Prostate gland (tissue), 2 donors: ENCODE results near the gene GRID1. TPM values are rescaled to one million over a fixed set of nuclear protein-coding genes. Genes with fewer than 3 reads are reported as not detected.

Experiments used
- DNase-seq: peaks from one replicate; pipeline ENCODE4 v3.0.0-alpha.2; 2019; ENCODE audit warnings: low spot score
- H3K27ac ChIP-seq, 2 donors: fragments of 200-600 bp; sonication (generic); 2 replicates each; pipeline ENCODE4 v1.5.1; 2017 to 2019
- H3K27me3 ChIP-seq: fragments of 200-600 bp; sonication (generic); replicated peaks from 2 replicates; pipeline ENCODE4 v1.5.1; 2019; ENCODE audit not compliant: insufficient read depth
- H3K36me3 ChIP-seq, 2 donors: fragments of 200-600 bp; sonication (generic); 1 replicate in 1 of 2; 2 replicates in 1 of 2; pipeline versions ENCODE4 v1.5.1 to v1.8.1; 2017 to 2019
- H3K4me1 ChIP-seq: fragments of 200-600 bp; sonication (generic); replicated peaks from 2 replicates; pipeline ENCODE4 v1.5.1; 2019
- H3K4me3 ChIP-seq, 2 donors: fragments of 200-600 bp; sonication (generic); 2 replicates each; pipeline ENCODE4 v1.5.1; 2017 to 2019
- H3K9me3 ChIP-seq: fragments of 200-600 bp; sonication (generic); 2 replicates; pipeline ENCODE4 v1.5.1; 2017
- POLR2A ChIP-seq: fragments of 450-650 bp; IDR thresholded peaks from one replicate; pipeline ENCODE4 v1.6.1; 2016; ENCODE audit warnings: antibody characterized with exemption, mild to moderate bottlenecking
- POLR2AphosphoS5 ChIP-seq: sonication (generic); formaldehyde crosslinking; IDR thresholded peaks from one replicate; pipeline ENCODE4 v1.6.1; 2017; ENCODE audit warnings: antibody characterized with exemption
- WGBS: methylation state at CpG from one replicate; pipeline ENCODE4 v1.1.5; 2018; 5-methylcytosine and 5-hydroxymethylcytosine counted together
- intact Hi-C: fragments of 100-400 bp; cut with DNase I; formaldehyde crosslinking; loops from one replicate; pipeline ENCODE4 v1.14.2; 2022
- total RNA-seq, 2 donors: library from RNA; depleted of rRNA; stranded (reverse); fragments of >200 nt; gene quantifications; one replicate each; pipeline ENCODE4 v1.1.0, GENCODE V29; 2016
- TF ChIP-seq, protein P1 (sequence below), 4 experiments: fragments of 200-600 bp in 2 of 4; fragments of 450-650 bp in 2 of 4; sonication (generic) in 2 of 4; IDR thresholded peaks; 1 replicate in 3 of 4; 2 replicates in 1 of 4; pipeline ENCODE4 v1.5.1; 2016 to 2019; ENCODE audit warnings: antibody characterized with exemption in 4 of 4, mild to moderate bottlenecking in 2 of 4, moderate library complexity in 2 of 4

The GRID1 gene
- total RNA-seq, 2 donors from 2014 or later, result 1.0 to 10.0 TPM

- TF ChIP-seq POLR2A (no peak), POLR2AphosphoS5 (no peak)
- TF ChIP-seq, protein P1, sequence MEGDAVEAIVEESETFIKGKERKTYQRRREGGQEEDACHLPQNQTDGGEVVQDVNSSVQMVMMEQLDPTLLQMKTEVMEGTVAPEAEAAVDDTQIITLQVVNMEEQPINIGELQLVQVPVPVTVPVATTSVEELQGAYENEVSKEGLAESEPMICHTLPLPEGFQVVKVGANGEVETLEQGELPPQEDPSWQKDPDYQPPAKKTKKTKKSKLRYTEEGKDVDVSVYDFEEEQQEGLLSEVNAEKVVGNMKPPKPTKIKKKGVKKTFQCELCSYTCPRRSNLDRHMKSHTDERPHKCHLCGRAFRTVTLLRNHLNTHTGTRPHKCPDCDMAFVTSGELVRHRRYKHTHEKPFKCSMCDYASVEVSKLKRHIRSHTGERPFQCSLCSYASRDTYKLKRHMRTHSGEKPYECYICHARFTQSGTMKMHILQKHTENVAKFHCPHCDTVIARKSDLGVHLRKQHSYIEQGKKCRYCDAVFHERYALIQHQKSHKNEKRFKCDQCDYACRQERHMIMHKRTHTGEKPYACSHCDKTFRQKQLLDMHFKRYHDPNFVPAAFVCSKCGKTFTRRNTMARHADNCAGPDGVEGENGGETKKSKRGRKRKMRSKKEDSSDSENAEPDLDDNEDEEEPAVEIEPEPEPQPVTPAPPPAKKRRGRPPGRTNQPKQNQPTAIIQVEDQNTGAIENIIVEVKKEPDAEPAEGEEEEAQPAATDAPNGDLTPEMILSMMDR (IDR thresholded peaks at IDR 0.05), result no peak
- DNase-seq, result no peak
- Histone ChIP-seq H3K4me1 (no peaks in the 10 kb centered on the region), H3K27me3 (no peaks in the 10 kb centered on the region), H3K4me3 (no peak overlapping the region), H3K36me3 (no peaks in the 10 kb centered on the region), H3K27ac (no peak overlapping the region), H3K9me3 (no peaks in the 10 kb centered on the region)
- intact Hi-C loops, result no loop called here
Measured at GRCh38 chr10:86117051-86117450, 249.5 kb downstream of the GRID1 start.

GRCh38 chr10:86113983-86114382, 252.6 kb downstream of the GRID1 start:
- no peaks in the 10 kb centered on the region for H3K9me3 ChIP-seq
- H3K4me3 ChIP-seq, result no peak overlapping the region
- H3K27me3 ChIP-seq, result no peaks in the 10 kb centered on the region
- no peaks in the 10 kb centered on the region for H3K4me1 ChIP-seq
- intact Hi-C loops, result no loop called here
- no peaks in the 10 kb centered on the region for H3K36me3 ChIP-seq
- H3K27ac ChIP-seq, result no peak overlapping the region
- no peak for TF ChIP-seq POLR2A
- no peak for TF ChIP-seq POLR2AphosphoS5
- TF ChIP-seq, protein P1 (IDR thresholded peaks at IDR 0.05), result no peak
- no peak for DNase-seq
- WGBS, result 90% methylated on average over 3 of the region's 3 CpGs

GRCh38 chr10:86113501-86113900, 253.1 kb downstream of the GRID1 start:
- TF ChIP-seq POLR2AphosphoS5 (no peak), POLR2A (no peak)
- TF ChIP-seq, protein P1 (IDR thresholded peaks at IDR 0.05), result no peak
- Histone ChIP-seq H3K27me3 (no peaks in the 10 kb centered on the region), H3K27ac (no peak overlapping the region), H3K9me3 (no peaks in the 10 kb centered on the region), H3K4me1 (no peaks in the 10 kb centered on the region), H3K36me3 (no peaks in the 10 kb centered on the region), H3K4me3 (no peak overlapping the region)
- intact Hi-C loops, result no loop called here
- DNase-seq, result no peak
- WGBS, result 97% methylated on average over 4 of the region's 4 CpGs

DNA sequence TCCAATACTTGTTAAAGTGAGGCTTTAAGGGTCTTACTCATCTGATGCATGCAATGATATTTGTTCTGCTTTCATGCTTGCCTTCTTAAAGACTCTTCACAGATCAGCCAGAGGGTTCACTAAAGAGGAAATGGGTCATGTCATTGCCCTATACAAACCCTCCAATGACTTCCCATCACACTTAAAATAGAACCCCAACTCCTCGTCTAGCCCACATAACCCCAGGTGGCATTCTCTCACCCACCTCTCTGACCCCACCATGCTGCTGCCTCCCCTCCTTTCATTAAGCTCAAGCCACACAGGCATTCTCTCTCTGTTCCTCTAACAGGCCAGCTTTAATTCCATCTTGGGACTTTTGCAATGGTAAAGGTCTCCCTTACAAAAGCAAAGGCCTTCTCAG, 253.6 kb downstream of the GRID1 start:
- Histone ChIP-seq H3K9me3 (no peaks in the 10 kb centered on the region), H3K27ac (no peak overlapping the region), H3K36me3 (no peaks in the 10 kb centered on the region), H3K4me1 (no peaks in the 10 kb centered on the region), H3K27me3 (no peaks in the 10 kb centered on the region), H3K4me3 (no peak overlapping the region)
- WGBS, result 67% methylated on average over 1 of the region's 1 CpG
- TF ChIP-seq POLR2A, result no peak
- intact Hi-C loops, result no loop called here
- DNase-seq, result no peak

DNA sequence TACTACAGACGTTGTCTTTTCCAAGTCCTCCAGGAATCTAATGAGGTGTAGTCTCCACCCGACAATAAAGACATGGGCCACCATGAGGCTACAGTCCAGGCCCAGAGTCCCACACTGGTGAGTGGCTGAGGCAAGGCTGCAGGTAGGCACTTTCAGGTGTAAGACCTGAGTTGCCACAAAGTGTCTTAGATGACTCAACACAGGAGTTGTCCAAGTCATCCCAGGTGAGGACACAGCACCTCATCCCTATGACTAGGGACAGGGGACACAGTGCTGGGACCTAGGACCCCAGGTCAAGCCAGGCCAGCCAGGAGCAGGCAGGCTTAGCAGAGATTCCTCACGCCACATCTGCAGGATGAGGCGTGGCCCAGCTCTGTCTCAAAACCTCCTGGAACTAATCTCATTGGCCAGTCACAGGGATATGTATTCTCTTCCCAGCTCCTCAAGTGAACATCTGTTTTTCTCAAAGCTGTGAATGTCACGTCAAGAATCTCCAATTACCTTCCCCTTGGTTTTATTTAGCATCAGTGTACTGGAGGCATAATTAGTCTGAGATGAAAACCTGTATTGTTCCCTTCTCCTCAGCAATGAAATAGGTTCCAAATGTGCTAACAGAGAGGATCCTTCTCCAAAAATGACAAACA, 254.6 kb downstream of the GRID1 start:
- WGBS, result 57% methylated on average over 5 of the region's 5 CpGs
- H3K27ac ChIP-seq, result no peak overlapping the region
- no peaks in the 10 kb centered on the region for H3K4me1 ChIP-seq
- TF ChIP-seq POLR2AphosphoS5, result no peak
- TF ChIP-seq, protein P1 (IDR thresholded peaks at IDR 0.05), result no peak
- no peak for TF ChIP-seq POLR2A
- H3K9me3 ChIP-seq, result no peaks in the 10 kb centered on the region
- intact Hi-C loops, result no loop called here
- DNase-seq, result no peak
- no peak overlapping the region for H3K4me3 ChIP-seq
- H3K27me3 ChIP-seq, result no peaks in the 10 kb centered on the region
- H3K36me3 ChIP-seq, result no peaks in the 10 kb centered on the region
